GM12878 (cell line): ENCODE measurements around the gene IL1B. TPM values are rescaled to one million over a fixed set of nuclear protein-coding genes. Genes with fewer than 3 reads are reported as not detected.

Source experiments
- ATAC-seq: fragments of 200-7000 bp; cut with Tn5 transposase; 3 replicates; pipeline ENCODE4 v1.9.1; 2020; ENCODE audit warnings: mild to moderate bottlenecking, moderate library complexity
- BruUV-seq: library from RNA; stranded (reverse); fragments of 400-500 nt; replicated peaks from 2 replicates; lab custom pipeline; 2021; lab: Mats Ljungman, UMichigan
- CTCF ChIA-PET: fragments of 300-600 bp; sonication (Branson Sonifier 250); formaldehyde crosslinking; extraction: SDS; loops from one replicate; lab custom pipeline; 2021; ENCODE audit warnings: inconsistent platforms; lab: Yijun Ruan, JAX
- POLR2A ChIA-PET: fragments of 350-600 bp; formaldehyde crosslinking; extraction: SDS; loops from one replicate; lab custom pipeline; 2021; ENCODE audit warnings: inconsistent platforms; lab: Charles Lee
- RAD21 ChIA-PET: fragments of 300-600 bp; sonication (Branson Sonifier 250); formaldehyde crosslinking; loops from one replicate; lab custom pipeline; 2023; ENCODE audit warnings: antibody characterized with exemption; ENCODE audit not compliant: unreplicated experiment; lab: Charles Lee
- SMC1A ChIA-PET: fragments of 300-600 bp; sonication (Branson Sonifier 250); formaldehyde crosslinking; loops from one replicate; lab custom pipeline; 2023; ENCODE audit not compliant: unreplicated experiment, uncharacterized antibody; lab: Charles Lee
- DNase-seq: peaks from one replicate; pipeline ENCODE4 v3.0.0-alpha.2; 2011; ENCODE audit warnings: low read depth, low spot score
- FAIRE-seq: peaks from 3 replicates; lab custom pipeline; 2011; peaks lifted over from hg19 to GRCh38; lab: Jason Lieb, UNC
- H2AFZ ChIP-seq: 2 replicates; pipeline ENCODE4 v1.6.0; 2011; ENCODE audit warnings: low read depth, low read length, control low read depth; ENCODE audit not compliant: control insufficient read depth
- H3K27ac ChIP-seq: 2 replicates; pipeline ENCODE4 v1.5.1; 2011; ENCODE audit warnings: control low read depth; ENCODE audit not compliant: control insufficient read depth, insufficient read depth
- H3K27me3 ChIP-seq, 2 experiments: replicated peaks in 1 of 2; 2 replicates each; pipeline versions ENCODE4 v1.6.0 to v1.6.1; 2011; ENCODE audit warnings: low read length in 1 of 2; ENCODE audit not compliant: control insufficient read depth in 2 of 2, insufficient read depth in 2 of 2
- H3K36me3 ChIP-seq, 2 experiments: 2 replicates each; pipeline ENCODE4 v1.5.1; 2011; ENCODE audit warnings: low read length in 1 of 2; ENCODE audit not compliant: control insufficient read depth in 2 of 2, insufficient read depth in 2 of 2
- H3K4me1 ChIP-seq: 2 replicates; pipeline ENCODE4 v1.6.1; 2011; ENCODE audit warnings: mild to moderate bottlenecking, low read length, moderate library complexity, mixed read lengths; ENCODE audit not compliant: control insufficient read depth, insufficient read depth
- H3K4me2 ChIP-seq: 2 replicates; pipeline ENCODE4 v1.6.0; 2011; ENCODE audit warnings: control low read depth; ENCODE audit not compliant: control insufficient read depth, insufficient read depth
- H3K4me3 ChIP-seq: fragments of 200-600 bp; sonication (generic); 2 replicates; pipeline ENCODE4 v1.5.1; 2016
- H3K79me2 ChIP-seq: 2 replicates; pipeline ENCODE4 v1.6.0; 2011; ENCODE audit warnings: low read length; ENCODE audit not compliant: control insufficient read depth, insufficient read depth
- H3K9ac ChIP-seq: 2 replicates; pipeline ENCODE4 v1.8.0; 2011; ENCODE audit warnings: low read length, control low read depth, mixed read lengths; ENCODE audit not compliant: control insufficient read depth, insufficient read depth
- H3K9me3 ChIP-seq: replicated peaks from 3 replicates; pipeline ENCODE4 v1.5.1; 2011; ENCODE audit warnings: mild to moderate bottlenecking, low read length; ENCODE audit not compliant: control insufficient read depth, insufficient read depth
- H4K20me1 ChIP-seq: 2 replicates; pipeline ENCODE4 v1.6.0; 2011; ENCODE audit not compliant: control insufficient read depth, insufficient read depth
- BCL3 ChIP-seq: IDR thresholded peaks from 2 replicates; pipeline ENCODE4 v1.6.1; 2011; ENCODE audit warnings: borderline replicate concordance, low read depth, mild to moderate bottlenecking, moderate library complexity, low read length; ENCODE audit not compliant: insufficient read depth, poor library complexity, severe bottlenecking
- CBFB ChIP-seq: IDR thresholded peaks from 2 replicates; pipeline ENCODE4 v1.6.1; 2016; ENCODE audit warnings: antibody characterized with exemption, low read depth
- CBX3 ChIP-seq: fragments of 200-600 bp; sonication (generic); IDR thresholded peaks from 2 replicates; pipeline ENCODE4 v1.6.1; 2016; ENCODE audit warnings: low read depth, borderline replicate concordance
- CHD2 ChIP-seq: IDR thresholded peaks from 2 replicates; pipeline ENCODE4 v1.6.1; 2011; ENCODE audit warnings: low read depth, low read length, improper control_type of control experiment, borderline replicate concordance
- FOXM1 ChIP-seq: IDR thresholded peaks from 2 replicates; pipeline ENCODE4 v1.6.1; 2012; ENCODE audit warnings: low read depth, mild to moderate bottlenecking, inconsistent platforms, low read length, moderate library complexity
- IKZF1 ChIP-seq: fragments of 450-650 bp; conservative IDR thresholded peaks from 2 replicates; pipeline ENCODE4 v1.6.1; 2017; ENCODE audit warnings: antibody characterized with exemption, mild to moderate bottlenecking
- IRF3 ChIP-seq: fragments of 450-650 bp; IDR thresholded peaks from 2 replicates; pipeline ENCODE4 v1.6.1; 2014; ENCODE audit warnings: mild to moderate bottlenecking
- KDM1A ChIP-seq: fragments of 200-600 bp; sonication (generic); IDR thresholded peaks from 2 replicates; pipeline ENCODE4 v1.6.1; 2016; ENCODE audit warnings: borderline replicate concordance
- NR2F1 ChIP-seq: fragments of 450-650 bp; conservative IDR thresholded peaks from 2 replicates; pipeline ENCODE4 v1.6.1; 2017; ENCODE audit warnings: mild to moderate bottlenecking
- PRDM15 ChIP-seq: fragments of 450-650 bp; formaldehyde crosslinking; IDR thresholded peaks from 2 replicates; pipeline ENCODE4 v1.4.0; 2020; ENCODE audit warnings: mild to moderate bottlenecking, moderate library complexity
- RB1 ChIP-seq: fragments of 450-650 bp; formaldehyde crosslinking; IDR thresholded peaks from 2 replicates; pipeline ENCODE4 v1.6.1; 2017; ENCODE audit warnings: mild to moderate bottlenecking, borderline replicate concordance
- SUZ12 ChIP-seq: fragments of 200-600 bp; sonication (generic); IDR thresholded peaks from one replicate; pipeline ENCODE4 v1.6.1; 2018; ENCODE audit warnings: antibody characterized with exemption, mild to moderate bottlenecking; ENCODE audit not compliant: unreplicated experiment
- ZNF622 ChIP-seq: fragments of 450-650 bp; IDR thresholded peaks from 2 replicates; pipeline ENCODE4 v1.6.1; 2017; ENCODE audit warnings: mild to moderate bottlenecking, inconsistent platforms
- in situ Hi-C: fragments of 300-500 bp; cut with MboI; formaldehyde crosslinking; loops from 9 replicates; pipeline ENCODE4 v1.14.3; 2018; ENCODE audit warnings: mixed read lengths
- intact Hi-C: fragments of 100-400 bp; cut with micrococcal nuclease; formaldehyde crosslinking; loops from one replicate; pipeline ENCODE4 v1.14.2; 2022; ENCODE audit not compliant: unreplicated experiment
- polyA plus RNA-seq, 11 experiments: library from polyadenylated mRNA; depleted of rRNA in 4 of 11; unstranded in 6 of 11; stranded (reverse) in 5 of 11; fragments of >200 nt; fragmentation: Nextera tagmentation in 4 of 11; fragmentation: Illumina TruSeq in 1 of 11; extraction: Ambion mirVana in 4 of 11; extraction: Trizol in 1 of 11; gene quantifications; 1 replicate in 1 of 11; 2 replicates in 10 of 11; pipeline versions ENCODE4 v1.2.1 to v1.2.3, GENCODE V29; 2011 to 2016; ENCODE audit warnings: inconsistent platforms in 2 of 11, missing spikeins in 2 of 11, low read depth in 1 of 11
- total RNA-seq, 4 experiments: library from RNA; depleted of rRNA in 3 of 4; stranded (reverse); fragments of >200 nt in 3 of 4; fragmentation: Illumina TruSeq in 1 of 4; extraction: Trizol in 1 of 4; gene quantifications; 2 replicates each; pipeline versions ENCODE4 v1.2.1 to v1.2.3, GENCODE V29; 2013 to 2021
- TF ChIP-seq, protein P1 (sequence below): fragments of 450-650 bp; IDR thresholded peaks from 2 replicates; pipeline ENCODE4 v1.6.1; 2017; ENCODE audit warnings: antibody characterized with exemption, mild to moderate bottlenecking, moderate library complexity

The IL1B gene
- total and polyA plus RNA-seq, 10 of the 15 experiments (the other 5 are each of a cell fraction or from before 2014, with no cell fraction given): 0.20 to 1.6 (median 0.84) TPM

- Histone ChIP-seq H3K36me3 (no peaks in the 10 kb centered on the region), H3K27ac (peak overlapping the region; percentile 15; the same call in 1 of the 2 replicates), H4K20me1 (no peaks in the 10 kb centered on the region), H3K4me1 (peaks cover 15% of the 10 kb centered on the region), H2AFZ (no peak overlapping the region), H3K9ac (no peak overlapping the region), H3K4me3 (no peak overlapping the region), H3K9me3 (no peaks in the 10 kb centered on the region), H3K4me2 (no peak overlapping the region), H3K27me3 (no peaks in the 10 kb centered on the region)
- no TSS peak for BruUV-seq
- FAIRE-seq: no peak
- in situ Hi-C loops: no loop called here
- intact Hi-C loops: no loop called here
- POLR2A ChIA-PET: interaction anchor here (0.5 to 1.5 kb wide), 4 partner anchors 14 to 55 kb away, joined by 3 to 4 read pairs (median 3); no protein-coding TSS in a partner anchor
- RAD21 ChIA-PET: interaction anchor here (1.4 kb wide), 1 partner anchor 12 kb away, joined by 3 read pairs; no protein-coding TSS in a partner anchor
- SMC1A ChIA-PET: interaction anchor here (0.8 to 1.4 kb wide), 4 partner anchors 10 to 64 kb away, joined by 3 read pairs; partner anchors contain the start of gene IL1B
- TF ChIP-seq SUZ12 (no peak), FOXM1 (no peak), ZNF622 (no peak), IRF3 (no peak), CBFB (no peak), CHD2 (no peak), NR2F1 (no peak), PRDM15 (CRISPR knock-in tag) (no peak), KDM1A (no peak), BCL3 (no peak), RB1 (no peak), IKZF1 (no peak), CBX3 (no peak)
- TF ChIP-seq, protein P1, sequence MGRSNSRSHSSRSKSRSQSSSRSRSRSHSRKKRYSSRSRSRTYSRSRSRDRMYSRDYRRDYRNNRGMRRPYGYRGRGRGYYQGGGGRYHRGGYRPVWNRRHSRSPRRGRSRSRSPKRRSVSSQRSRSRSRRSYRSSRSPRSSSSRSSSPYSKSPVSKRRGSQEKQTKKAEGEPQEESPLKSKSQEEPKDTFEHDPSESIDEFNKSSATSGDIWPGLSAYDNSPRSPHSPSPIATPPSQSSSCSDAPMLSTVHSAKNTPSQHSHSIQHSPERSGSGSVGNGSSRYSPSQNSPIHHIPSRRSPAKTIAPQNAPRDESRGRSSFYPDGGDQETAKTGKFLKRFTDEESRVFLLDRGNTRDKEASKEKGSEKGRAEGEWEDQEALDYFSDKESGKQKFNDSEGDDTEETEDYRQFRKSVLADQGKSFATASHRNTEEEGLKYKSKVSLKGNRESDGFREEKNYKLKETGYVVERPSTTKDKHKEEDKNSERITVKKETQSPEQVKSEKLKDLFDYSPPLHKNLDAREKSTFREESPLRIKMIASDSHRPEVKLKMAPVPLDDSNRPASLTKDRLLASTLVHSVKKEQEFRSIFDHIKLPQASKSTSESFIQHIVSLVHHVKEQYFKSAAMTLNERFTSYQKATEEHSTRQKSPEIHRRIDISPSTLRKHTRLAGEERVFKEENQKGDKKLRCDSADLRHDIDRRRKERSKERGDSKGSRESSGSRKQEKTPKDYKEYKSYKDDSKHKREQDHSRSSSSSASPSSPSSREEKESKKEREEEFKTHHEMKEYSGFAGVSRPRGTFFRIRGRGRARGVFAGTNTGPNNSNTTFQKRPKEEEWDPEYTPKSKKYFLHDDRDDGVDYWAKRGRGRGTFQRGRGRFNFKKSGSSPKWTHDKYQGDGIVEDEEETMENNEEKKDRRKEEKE: no peak
- TF ChIP-seq, all 136 proteins: peak for 0
- CTCF ChIA-PET: interaction anchor here (1.0 to 2.1 kb wide), 2 partner anchors 10 to 76 kb away, joined by 3 to 5 read pairs; no protein-coding TSS in a partner anchor
- no peaks in the 10 kb centered on the region for H3K79me2 ChIP-seq
- DNase-seq (no peak), ATAC-seq (no peak)
Measured at GRCh38 chr2:112824694-112825085, 11.9 kb downstream of the IL1B start.
